Measurements from ENCODE around the gene HMGB2.

The HMGB2 gene

DNA sequence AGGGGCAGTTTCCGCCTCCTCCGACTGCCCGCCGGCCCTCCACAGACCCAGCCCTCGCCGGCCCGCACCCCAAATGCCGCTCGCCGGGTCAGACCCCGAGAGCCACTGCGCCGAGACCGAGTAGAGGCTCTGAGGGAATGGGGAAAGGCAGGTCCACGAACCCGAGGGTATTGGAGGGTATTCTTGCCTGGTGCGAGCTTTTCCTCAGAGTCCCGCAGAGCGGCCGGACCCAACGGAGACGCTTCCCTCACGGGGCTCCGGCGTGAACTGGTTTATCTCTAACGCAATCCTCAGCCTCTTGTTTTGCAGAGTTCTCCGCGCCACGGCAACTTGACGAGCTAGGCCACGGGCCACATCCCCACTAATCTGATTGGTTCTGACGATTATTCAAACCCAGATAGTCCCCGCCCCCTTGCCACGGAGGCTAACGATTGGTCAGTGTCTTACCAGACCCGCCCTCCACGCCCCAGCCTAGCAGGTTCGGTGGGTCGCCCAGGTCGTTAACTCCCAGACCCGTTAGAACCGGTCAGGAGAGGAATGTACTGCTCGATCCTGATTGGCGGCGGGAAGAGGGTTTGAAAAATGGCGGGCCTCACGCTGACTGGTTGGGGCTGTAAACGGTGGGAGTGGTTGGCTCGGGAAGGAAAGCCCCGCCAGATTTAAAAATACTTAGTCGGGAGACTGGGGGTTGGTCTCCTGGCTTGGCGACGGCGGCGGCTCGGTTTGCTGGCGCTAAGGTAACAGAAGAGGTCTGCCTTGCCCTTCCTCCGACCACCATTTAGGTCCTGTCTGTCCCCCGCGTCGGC, at the start of gene HMGB2:
Gene HMGB2, minus strand, starts transcription at position 274 of the 806 bp plus-strand sequence. CDS start 709 bp downstream, outside the sequence.
- peak; percentile 97 for DNase-seq

DNA sequence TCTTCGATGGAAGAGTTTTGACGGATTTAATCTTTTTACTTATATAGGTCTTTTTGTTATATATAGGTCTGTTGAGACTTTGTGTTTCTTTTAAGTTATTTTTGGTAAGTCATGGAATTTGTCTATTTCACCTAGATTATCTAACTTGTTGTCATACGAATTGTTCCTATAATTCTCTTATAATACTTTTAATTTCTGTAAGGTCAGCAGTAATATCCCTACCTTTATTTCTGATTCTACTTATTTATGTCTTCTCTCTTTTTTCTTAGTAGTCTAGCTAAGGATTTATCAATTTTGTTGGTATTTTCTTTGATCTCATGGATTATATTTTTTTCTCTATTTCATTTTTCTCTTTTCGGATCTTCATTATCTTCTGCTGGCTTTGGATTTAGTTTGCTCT, 48.2 kb upstream of the HMGB2 start:
- DNase-seq = no peak

DNA sequence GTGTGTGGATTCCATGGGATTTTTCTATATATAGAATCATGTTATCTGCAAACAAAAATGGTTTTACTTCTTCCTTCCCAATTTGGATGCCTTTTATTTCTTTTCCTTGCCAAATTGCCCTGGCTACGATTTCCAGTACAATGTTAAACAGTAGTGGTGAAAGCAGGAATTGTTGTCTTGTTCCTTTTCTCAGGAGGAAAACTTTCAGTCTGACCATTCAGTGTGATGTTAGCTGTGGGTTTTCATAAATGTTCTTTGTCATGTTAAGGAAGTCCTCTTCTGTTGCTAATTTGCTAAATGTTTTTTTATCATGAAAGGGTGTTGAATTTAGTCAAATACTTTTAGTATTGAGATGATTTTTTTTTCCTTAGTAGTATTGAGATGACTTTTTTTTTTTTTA, 47.5 kb upstream of the HMGB2 start:
- no peak for DNase-seq

GRCh38 chr4:173380987-173381386, 46.8 kb upstream of the HMGB2 start:
- no peak for DNase-seq

GRCh38 chr4:173379929-173380328, 45.8 kb upstream of the HMGB2 start:
- DNase-seq = no peak

DNA sequence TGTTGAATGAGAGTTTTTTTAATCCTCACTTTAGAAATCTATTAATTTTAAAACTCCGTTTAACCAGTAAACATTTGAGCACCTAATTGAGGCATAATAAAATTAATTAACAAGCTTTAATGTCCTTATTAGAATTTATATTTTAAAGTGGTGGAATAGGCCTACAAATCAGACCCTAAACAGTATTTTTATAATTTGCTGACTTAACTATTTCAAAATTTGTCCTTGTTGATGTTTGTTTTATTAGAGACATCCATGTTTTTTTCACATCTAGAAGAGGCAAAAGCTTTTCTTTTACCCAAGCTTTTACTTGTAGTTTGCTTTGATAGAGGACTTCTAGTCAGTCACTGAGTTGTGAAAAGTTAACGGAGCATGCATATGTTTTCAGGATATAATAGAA, 40.4 kb upstream of the HMGB2 start:
- no peak for DNase-seq

- peak; percentile 52 for DNase-seq
These were observed 37.4 kb upstream of the HMGB2 start for GRCh38 chr4:173371292-173372192.

DNA sequence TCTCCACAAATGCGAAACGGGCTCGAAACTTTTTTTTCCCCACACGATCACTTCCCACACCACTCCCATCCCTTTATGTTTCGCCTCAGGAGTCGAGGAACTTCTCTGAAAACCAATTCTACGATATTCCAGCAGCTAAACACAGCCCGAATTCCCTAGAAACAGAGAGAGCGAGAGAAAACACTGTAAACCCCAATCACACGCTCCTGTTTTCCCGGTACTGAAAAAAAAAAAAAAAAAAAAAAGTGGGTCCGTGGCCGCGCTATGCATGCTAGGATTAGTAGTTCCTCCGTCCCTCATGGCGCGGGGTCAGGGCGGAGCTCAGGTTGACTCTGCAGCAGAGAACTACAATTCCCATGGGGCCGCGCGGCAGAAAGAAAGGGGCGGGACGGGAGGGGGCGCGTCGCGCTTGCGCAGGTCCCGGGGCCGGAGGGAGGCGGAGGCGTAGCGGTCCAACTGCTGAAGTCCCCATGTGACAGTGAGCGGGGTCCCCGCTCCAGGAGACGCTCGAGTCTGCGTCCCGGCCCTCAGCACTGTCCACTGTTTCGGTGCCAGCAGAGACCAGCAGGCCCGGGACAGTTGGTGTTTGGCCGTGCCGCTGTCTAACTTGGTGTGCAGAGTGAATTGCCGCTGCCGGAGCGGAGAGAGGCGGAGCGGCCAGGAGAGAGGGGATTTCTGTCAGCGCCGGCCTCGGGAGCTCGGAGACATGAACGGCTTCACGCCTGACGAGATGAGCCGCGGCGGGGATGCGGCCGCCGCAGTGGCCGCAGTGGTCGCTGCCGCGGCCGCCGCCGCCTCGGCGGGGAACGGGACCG, 36.5 kb upstream of the HMGB2 start, which contains the start of gene SAP30:
Gene SAP30, plus strand, starts transcription at position 478 of the 815 bp plus-strand sequence. Its CDS starts 229 bp downstream, at position 707.
- peak; percentile 81 for DNase-seq

DNA sequence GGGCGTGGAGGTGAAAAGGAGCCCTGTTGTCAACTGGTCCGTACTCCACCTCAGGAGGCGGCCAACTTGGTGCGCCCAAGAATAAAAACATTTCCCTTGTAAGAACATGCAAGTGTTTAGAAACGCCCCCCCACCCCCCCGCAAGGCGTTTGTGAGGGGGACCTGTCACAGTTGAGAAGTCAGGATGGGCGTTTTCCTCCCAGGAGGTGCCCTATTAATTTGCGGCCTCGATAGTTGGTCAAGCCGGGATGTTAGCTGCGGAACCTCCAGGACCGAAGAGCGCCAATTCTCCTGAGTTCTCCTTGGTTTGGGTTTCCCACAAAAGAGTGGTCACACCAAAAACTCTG, 35.9 kb upstream of the HMGB2 start:
- DNase-seq = no peak

GRCh38 chr4:173367946-173368345, 33.8 kb upstream of the HMGB2 start:
- DNase-seq = no peak

- no peak for DNase-seq
These were observed 33.1 kb upstream of the HMGB2 start for GRCh38 chr4:173367285-173367684.

DNA sequence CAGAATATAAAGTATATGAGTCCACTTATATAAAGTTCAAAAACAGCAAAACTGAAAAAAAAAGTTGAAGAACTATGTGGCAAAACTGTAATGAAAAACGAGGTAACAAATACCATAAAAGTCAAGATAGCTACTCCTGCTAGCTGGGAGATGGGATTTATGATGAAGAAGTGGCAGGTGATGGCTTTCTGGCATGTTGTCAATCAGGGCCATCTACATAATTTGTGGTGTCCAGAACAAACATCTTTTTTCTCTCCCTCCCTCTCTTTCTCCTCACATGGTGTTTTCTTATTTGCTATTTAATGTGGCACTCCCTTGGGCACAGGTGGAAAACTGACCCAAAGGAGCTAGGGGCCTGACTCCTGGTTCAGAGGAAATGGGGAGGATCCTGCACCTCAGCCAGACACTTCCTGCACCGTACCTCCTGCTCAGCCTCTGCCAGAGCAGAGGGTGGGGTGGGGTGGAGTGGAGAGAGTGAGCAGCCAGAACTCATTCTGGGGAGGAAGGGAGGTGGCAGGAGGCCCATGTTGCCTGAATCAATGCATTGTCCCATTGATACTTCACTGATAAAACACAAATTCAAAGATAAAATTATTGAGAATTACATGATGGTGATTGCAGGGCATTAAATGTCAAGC, 31.3 kb upstream of the HMGB2 start:
- DNase-seq = peak; percentile 55

DNA sequence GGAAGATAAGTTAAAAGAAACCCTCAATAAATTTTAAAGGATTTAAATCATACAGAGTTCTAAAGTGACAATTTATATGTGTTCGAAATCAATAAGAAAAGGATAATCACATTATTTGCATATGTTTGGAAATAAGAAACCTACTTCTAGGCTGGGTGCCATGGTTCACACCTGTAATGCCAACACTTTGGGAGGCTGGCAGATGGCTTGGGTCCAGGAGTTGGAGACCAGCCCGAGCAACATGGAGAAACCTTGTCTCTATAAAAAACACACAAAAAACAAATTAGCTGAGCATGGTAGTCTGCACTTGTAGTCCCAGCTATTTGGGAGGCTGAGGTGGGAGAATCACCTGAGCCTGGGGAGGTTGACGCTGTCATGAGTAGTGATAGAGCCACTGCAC, 28.5 kb upstream of the HMGB2 start:
- DNase-seq = peak; percentile 69

GRCh38 chr4:173360587-173361221, 26.5 kb upstream of the HMGB2 start:
- DNase-seq = no peak

DNA sequence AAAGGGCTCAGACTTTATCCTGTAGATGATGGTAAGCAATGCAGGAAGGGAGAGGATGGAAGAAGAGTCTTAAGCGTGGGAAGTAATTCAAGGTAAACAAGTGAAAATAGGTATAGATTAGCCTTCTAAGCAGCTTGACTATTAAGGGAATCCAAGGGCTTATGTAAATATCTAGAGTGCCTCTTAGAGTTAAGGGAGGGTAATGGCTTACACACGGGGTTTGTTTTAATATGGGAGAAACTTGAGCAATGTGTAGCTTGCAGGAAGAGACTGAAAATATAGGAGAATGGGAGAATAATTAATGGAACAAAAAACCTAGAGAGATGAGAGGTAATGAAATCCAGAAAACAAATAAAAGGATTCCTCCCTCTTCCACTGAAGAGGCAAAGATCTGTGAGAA, 23.8 kb upstream of the HMGB2 start:
- DNase-seq = peak; percentile 26

DNA sequence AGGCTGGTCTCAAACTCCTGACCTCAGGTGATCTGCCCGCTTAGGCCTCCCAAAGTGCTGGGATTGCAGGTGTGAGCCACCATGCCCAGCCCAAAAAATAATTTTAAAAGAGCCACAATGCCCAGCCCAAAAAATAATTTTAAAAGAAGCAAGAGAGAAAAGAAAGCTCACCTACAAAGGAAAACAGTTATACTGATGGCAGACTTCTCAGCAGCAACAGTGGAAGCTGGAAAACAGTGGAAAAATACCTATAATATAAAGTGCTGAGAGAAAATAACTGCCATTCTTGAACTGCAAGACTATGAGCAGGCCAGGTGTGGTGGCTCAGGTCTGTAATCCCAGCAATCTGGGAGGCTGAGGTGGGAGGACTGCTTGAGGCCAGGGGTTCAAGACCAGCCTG, 13.3 kb upstream of the HMGB2 start:
- DNase-seq = no peak

GRCh38 chr4:173346074-173346473, 11.9 kb upstream of the HMGB2 start:
- DNase-seq = no peak

DNA sequence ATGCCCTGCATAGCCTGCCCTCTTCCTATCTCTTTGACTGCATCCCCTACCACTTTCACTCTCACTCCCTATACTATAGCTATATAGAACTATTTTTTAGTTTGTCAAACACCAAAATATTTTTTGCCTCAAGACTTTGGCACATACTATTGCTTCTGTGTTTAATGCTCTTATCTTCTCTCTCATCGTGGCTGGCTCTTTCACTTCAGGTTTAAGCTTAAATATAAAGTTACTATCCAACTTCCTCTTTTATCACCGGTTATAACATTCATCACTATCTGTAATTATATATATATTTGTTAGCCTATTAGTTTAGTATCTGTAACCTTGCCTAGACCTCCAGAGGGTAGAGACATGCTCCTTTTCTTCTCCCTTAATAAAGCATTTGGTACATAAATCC, 11.5 kb upstream of the HMGB2 start:
- DNase-seq = no peak

- no peak for DNase-seq
These were observed 9.8 kb upstream of the HMGB2 start for GRCh38 chr4:173343832-173344397.

GRCh38 chr4:173337463-173337862, 3.3 kb upstream of the HMGB2 start:
- DNase-seq = no peak

GRCh38 chr4:173334891-173335752, 964 bp upstream of the HMGB2 start:
- DNase-seq = peak; percentile 51
